T-helper 22 cell (primary cell): Measurements from ENCODE around the gene GCM1.

Experiments used
- DNase-seq: peaks from one replicate; pipeline ENCODE4 v3.0.0-alpha.2; 2020; ENCODE audit warnings: low read depth

Gene GCM1

GRCh38 chr6:53107091-53107490 lies 41.5 kb downstream of the GCM1 start:
- DNase-seq: no peak

DNA sequence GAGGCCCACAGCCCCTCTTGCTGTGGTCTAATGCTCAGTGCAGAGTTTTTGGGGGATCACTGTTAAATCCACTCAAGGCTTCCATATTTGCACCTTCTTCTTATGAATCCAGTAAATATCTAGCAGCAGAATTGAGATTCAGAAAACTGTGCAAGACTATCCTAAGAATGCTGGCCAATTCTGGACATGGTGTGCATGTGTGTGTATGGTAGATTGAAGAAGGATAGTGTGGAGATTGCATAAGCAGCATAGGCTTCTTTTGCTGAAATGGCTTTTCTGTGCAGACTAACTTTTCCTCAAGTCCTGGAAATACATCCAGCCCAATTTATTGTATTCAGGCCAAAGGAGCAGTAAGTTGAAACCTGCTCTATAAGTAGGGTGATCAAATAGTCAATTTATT lies 43.7 kb downstream of the GCM1 start:
- DNase-seq: no peak

DNA sequence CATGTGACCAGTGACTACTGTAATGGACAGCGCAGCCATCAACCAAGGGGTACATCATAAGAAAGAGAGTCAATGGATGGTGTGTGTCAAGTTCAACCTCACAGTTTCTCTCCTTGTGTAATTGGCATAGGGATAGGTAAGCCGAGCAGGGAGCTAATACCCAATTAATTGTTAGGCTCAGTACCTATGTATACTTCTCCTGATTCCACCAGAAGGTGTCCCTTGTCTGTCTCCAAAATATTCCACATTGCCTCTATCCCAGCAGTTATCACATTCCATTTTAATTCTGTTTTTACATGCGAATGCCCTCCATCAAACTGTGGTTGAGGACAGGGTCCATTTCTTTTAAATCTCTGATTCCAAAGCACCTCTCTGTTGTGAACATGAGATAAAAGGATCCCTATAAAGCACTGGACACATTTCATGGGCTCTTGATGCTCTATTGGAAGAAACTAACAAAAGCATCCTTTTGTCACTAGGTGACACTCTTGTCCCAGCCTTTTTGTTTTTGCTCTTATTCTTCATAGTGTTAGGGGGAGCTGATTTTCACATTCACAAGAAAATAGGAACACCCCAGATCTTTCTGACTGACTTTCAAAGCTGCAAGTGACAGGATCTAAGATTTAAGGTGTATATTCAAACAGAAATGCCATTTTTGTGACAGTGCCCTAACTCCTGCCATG lies 44.5 kb downstream of the GCM1 start:
- DNase-seq: no peak

DNA sequence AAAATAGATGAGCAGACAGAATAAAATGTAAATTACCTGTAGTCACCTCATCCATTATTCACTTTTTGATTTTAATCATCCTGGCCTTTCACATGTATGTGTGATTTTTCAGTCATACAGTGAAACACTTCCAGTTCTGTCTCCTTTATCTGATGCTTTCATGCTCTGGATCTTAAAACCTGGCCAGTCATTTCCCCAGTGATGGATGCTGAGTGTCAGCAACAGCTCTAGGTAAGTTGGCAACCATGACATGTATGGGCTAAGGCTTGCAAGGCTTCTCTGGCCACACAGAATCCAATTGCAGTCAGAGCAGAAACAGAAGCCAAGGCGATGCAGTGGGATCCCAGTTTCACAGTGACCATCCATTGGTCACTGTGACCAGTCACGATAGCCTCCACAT lies 47.6 kb downstream of the GCM1 start:
- DNase-seq: no peak

DNA sequence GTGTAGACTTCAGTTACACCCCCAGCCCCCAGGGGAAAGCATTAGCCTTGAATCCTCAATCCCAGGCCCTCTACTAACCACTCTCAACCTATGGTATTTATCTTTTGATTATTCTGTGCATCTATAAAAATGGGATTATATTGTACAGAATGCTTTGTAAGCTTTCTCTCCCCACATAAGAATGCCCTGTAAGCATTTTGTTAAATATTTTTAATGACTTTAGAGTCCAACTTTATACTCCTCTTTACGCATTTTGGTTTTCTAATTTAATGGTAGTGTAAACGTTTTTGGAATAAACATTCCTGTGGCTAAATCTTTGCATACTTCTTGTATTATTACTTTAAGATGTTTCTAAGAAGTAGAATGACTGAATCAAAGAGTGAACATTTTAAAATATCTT lies 48.1 kb downstream of the GCM1 start:
- DNase-seq: no peak

GRCh38 chr6:53095716-53096115 lies 52.9 kb downstream of the GCM1 start:
- DNase-seq: no peak

GRCh38 chr6:53095270-53095669 lies 53.4 kb downstream of the GCM1 start:
- DNase-seq: no peak

DNA sequence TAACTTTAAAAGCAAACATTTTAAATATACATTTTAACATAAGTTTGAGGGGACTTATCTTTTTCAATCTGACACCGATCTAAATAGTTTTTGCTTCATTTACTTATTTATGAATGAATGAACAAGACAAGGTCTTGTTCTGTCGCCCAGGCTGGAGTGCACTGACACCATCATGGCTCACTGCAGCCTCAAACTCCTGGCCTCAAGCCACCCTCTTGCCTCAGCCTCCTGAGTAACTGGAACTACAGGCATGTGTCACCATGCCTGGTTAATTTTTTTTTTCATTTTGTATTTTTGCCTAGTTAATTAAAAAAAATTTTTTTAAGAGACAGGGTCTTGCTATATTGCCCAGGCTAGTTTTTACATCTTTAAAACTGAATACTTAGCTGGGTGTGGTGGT lies 58.1 kb downstream of the GCM1 start:
- DNase-seq: no peak

- DNase-seq: no peak
Observed at GRCh38 chr6:53089948-53090347, 58.7 kb downstream of the GCM1 start.

DNA sequence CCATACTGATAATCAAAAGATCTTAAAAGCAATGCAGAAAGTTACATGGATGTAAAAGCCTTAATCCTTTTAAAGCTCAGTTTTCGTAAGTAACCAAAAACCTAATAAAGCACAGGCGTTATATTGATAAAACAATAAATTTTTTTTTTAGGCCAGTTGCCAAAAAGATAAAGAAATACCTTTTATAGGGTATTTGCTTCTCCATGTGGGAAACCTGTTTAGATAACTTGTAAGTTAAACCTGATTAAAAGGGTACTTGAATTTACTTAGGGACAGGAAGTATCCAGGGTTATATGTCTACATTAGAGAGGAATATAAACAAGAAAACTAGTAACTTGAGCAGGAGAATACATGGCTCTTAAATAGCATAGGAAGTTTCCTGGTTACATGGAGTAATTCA lies 62.3 kb downstream of the GCM1 start:
- DNase-seq: no peak

GRCh38 chr6:53080813-53081212 lies 67.8 kb downstream of the GCM1 start:
- DNase-seq: no peak
